Measurements from ENCODE around the gene ZNF524. TPM values are rescaled to one million over a fixed set of nuclear protein-coding genes. Genes with fewer than 3 reads are reported as not detected.

Gene ZNF524
- total and polyA plus RNA-seq, 9 of the 15 experiments (the other 6 are each of a cell fraction or from before 2014, with no cell fraction given), result 0.08 to 15.6 (median 2.9) TPM

DNA sequence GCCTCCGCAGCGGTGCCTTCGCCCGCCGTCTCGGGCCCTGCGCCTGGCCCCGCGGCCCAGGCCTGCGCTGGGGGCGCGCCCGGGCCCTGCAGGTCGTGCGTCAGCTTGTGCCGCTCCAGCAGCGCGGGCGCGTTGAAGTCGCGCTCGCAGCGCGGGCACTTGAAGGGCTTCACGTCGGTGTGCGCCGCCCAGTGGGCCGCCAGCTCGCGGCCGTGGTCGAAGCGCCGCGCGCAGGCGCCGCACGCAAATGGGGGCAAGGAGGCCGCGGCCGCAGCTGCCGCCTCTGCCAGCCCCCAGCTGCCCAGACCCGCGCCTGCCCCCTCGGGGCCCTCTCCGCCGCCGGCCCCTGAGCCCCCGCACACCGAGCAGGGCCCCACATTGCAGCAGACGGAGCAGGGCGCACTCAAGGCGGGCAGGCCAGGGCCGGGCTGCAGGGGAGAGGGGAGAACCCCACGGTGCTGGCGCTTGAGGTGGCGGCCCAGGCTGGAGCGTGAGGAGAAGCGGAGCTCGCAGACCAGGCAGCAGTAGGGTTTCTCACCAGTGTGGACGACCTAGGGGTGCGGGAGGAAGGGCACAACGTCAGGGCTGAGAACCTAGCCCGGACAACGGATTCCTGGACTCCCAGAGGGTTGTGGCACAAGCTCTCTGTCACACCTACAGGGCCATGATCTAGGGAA lies 6.9 kb upstream of the ZNF524 start (continued):
- no peak for TF ChIP-seq CEBPB (tag; IDR thresholded peaks at IDR 0.05)
- no peak for TF ChIP-seq ARNT (IDR thresholded peaks at IDR 0.05)
- no peak for TF ChIP-seq KLF1 (tag; IDR thresholded peaks at IDR 0.05)
- TF ChIP-seq RCOR1 (IDR thresholded peaks at IDR 0.05; ENCODE audit: borderline replicate concordance in 1 of 2, low read depth in 2 of 2, low read length in 2 of 2), result no peak
- no peak for TF ChIP-seq TEAD2 (tag; IDR thresholded peaks at IDR 0.05)
- TF ChIP-seq, protein P1, sequence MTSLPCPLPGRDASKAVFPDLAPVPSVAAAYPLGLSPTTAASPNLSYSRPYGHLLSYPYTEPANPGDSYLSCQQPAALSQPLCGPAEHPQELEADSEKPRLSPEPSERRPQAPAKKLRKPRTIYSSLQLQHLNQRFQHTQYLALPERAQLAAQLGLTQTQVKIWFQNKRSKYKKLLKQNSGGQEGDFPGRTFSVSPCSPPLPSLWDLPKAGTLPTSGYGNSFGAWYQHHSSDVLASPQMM (CRISPR knock-in tag; IDR thresholded peaks at IDR 0.05), result no peak

DNA sequence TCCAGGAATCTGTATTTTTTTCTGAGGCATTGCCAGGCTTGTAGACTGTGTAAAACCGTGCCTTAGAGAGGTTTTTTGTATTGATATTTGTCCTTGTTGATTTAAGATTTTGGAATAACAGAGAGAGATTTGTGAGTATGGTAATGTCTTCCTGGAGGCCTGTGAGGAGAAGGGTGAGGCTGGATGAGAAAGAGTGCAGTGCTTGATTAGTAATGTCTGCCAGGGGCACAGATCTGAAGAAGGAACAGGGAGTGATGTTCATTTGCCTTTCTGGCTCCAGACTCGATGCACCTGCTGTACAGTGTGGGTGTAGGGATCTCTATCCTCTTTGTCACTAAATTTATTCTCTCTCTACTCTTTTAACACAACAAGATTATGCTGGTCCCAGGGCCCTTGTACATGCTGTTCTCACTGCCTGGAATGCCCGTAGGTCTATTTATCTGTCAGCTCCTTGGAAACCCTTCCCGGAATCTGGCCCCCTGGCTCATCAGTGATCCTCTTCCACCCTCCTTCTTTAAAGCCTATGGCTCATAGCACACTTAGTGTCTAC lies 5.0 kb upstream of the ZNF524 start:
- POLR2A ChIA-PET, result interaction anchor here (0.6 kb wide), 1 partner anchor 22 kb away, joined by 4 read pairs; no protein-coding TSS in a partner anchor
- Histone ChIP-seq H3K4me3 (no peak overlapping the region), H3K4me2 (ENCODE audit: insufficient read depth, low read length) (no peak overlapping the region), H3K9me1 (ENCODE audit: control insufficient read depth, insufficient read depth, low read length) (no peaks in the 10 kb centered on the region), H3K9me3 (replicated peaks; ENCODE audit: control insufficient read depth, insufficient read depth, low read depth, low read length) (peaks cover 3% of the 10 kb centered on the region; the same call in 1 of the 2 replicates), H3K27me3 (ENCODE audit: control insufficient read depth in 2 of 2, insufficient read depth in 2 of 2, low read length in 2 of 2) (no peaks in the 10 kb centered on the region), H3K9ac (ENCODE audit: insufficient read depth in 1 of 2, low read depth in 2 of 2, low read length in 2 of 2) (no peak overlapping the region), H4K20me1 (replicated peaks; ENCODE audit: control insufficient read depth, insufficient read depth, low read length) (no peaks in the 10 kb centered on the region), H3K4me1 (replicated peaks in 1 of 2; ENCODE audit: control insufficient read depth in 2 of 2, insufficient read depth in 2 of 2, low read length in 2 of 2) (peaks cover 12 to 25% of the 10 kb centered on the region in 2 experiments; a peak in 4 of 5 replicates), H3K36me3 (ENCODE audit: control insufficient read depth, insufficient read depth, low read length) (peaks cover 39% of the 10 kb centered on the region; the same call in 2 of the 3 replicates), H2AFZ (ENCODE audit: low read depth, low read length) (no peak overlapping the region), H3K79me2 (ENCODE audit: control insufficient read depth, insufficient read depth, low read length) (peaks cover 4% of the 10 kb centered on the region; the same call in 1 of the 3 replicates), H3K27ac (ENCODE audit: extremely low read depth, low read depth, low read length) (no peak overlapping the region)
- CTCF ChIA-PET (ENCODE audit: low intra/inter-chr PET ratio), result no interaction called here
- 86% methylated on average over 4 of the region's 4 CpGs for WGBS (ENCODE audit: insufficient coverage, low coverage, missing lambda C conversion rate)
- FAIRE-seq (no peak), ATAC-seq (no peak), DNase-seq (ENCODE audit: extremely low read depth in 1 of 4, low spot score in 3 of 4) (no peak)
- intact Hi-C loops (cut with micrococcal nuclease), result no loop called here
- BruUV-seq (replicated peaks), result no TSS peak
- in situ Hi-C loops (cut with MboI), result no loop called here
- TF ChIP-seq, protein P2, sequence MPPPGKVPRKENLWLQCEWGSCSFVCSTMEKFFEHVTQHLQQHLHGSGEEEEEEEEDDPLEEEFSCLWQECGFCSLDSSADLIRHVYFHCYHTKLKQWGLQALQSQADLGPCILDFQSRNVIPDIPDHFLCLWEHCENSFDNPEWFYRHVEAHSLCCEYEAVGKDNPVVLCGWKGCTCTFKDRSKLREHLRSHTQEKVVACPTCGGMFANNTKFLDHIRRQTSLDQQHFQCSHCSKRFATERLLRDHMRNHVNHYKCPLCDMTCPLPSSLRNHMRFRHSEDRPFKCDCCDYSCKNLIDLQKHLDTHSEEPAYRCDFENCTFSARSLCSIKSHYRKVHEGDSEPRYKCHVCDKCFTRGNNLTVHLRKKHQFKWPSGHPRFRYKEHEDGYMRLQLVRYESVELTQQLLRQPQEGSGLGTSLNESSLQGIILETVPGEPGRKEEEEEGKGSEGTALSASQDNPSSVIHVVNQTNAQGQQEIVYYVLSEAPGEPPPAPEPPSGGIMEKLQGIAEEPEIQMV (tag; conservative IDR thresholded peaks at IDR 0.05; ENCODE audit: low read depth), result no peak
- TF ChIP-seq KDM1A (IDR thresholded peaks at IDR 0.05) (no peak), ZBTB17 (CRISPR knock-in tag; IDR thresholded peaks at IDR 0.05) (peak; percentile 94), ZNF23 (CRISPR knock-in tag; IDR thresholded peaks at IDR 0.05) (peak; percentile 86), NCOR1 (IDR thresholded peaks at IDR 0.05) (no peak)
- TF ChIP-seq, protein P3, sequence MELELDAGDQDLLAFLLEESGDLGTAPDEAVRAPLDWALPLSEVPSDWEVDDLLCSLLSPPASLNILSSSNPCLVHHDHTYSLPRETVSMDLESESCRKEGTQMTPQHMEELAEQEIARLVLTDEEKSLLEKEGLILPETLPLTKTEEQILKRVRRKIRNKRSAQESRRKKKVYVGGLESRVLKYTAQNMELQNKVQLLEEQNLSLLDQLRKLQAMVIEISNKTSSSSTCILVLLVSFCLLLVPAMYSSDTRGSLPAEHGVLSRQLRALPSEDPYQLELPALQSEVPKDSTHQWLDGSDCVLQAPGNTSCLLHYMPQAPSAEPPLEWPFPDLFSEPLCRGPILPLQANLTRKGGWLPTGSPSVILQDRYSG (tag; conservative IDR thresholded peaks at IDR 0.05; ENCODE audit: low read depth), result no peak
- TF ChIP-seq, protein P4, sequence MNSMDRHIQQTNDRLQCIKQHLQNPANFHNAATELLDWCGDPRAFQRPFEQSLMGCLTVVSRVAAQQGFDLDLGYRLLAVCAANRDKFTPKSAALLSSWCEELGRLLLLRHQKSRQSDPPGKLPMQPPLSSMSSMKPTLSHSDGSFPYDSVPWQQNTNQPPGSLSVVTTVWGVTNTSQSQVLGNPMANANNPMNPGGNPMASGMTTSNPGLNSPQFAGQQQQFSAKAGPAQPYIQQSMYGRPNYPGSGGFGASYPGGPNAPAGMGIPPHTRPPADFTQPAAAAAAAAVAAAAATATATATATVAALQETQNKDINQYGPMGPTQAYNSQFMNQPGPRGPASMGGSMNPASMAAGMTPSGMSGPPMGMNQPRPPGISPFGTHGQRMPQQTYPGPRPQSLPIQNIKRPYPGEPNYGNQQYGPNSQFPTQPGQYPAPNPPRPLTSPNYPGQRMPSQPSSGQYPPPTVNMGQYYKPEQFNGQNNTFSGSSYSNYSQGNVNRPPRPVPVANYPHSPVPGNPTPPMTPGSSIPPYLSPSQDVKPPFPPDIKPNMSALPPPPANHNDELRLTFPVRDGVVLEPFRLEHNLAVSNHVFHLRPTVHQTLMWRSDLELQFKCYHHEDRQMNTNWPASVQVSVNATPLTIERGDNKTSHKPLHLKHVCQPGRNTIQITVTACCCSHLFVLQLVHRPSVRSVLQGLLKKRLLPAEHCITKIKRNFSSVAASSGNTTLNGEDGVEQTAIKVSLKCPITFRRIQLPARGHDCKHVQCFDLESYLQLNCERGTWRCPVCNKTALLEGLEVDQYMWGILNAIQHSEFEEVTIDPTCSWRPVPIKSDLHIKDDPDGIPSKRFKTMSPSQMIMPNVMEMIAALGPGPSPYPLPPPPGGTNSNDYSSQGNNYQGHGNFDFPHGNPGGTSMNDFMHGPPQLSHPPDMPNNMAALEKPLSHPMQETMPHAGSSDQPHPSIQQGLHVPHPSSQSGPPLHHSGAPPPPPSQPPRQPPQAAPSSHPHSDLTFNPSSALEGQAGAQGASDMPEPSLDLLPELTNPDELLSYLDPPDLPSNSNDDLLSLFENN (IDR thresholded peaks at IDR 0.05; ENCODE audit: low read depth in 2 of 2, low read length in 2 of 2), result peak in 1 of 2 experiments; percentile 51; a peak in 1 of 4 replicates
